Ovary (tissue), 3 donors: Measurements from ENCODE around the gene ADCY5.

ENCODE experiments used
- EP300 ChIP-seq: sonication (generic); formaldehyde crosslinking; IDR thresholded peaks from one replicate; pipeline ENCODE4 v1.6.1; 2017; ENCODE audit warnings: antibody characterized with exemption
- POLR2A ChIP-seq: fragments of 450-650 bp; IDR thresholded peaks from one replicate; pipeline ENCODE4 v1.6.1; 2017; ENCODE audit warnings: antibody characterized with exemption, mild to moderate bottlenecking, moderate library complexity
- TF ChIP-seq, protein P1 (sequence below), 3 donors: fragments of 450-650 bp in 2 of 3; fragments of 200-600 bp in 1 of 3; IDR thresholded peaks; one replicate each; pipeline versions ENCODE4 v1.5.1 to v1.8.0; 2016 to 2022; ENCODE audit warnings: antibody characterized with exemption in 3 of 3, mild to moderate bottlenecking in 1 of 3
- donor health status: DM: no; HTN: no; CAD: no.

DNA sequence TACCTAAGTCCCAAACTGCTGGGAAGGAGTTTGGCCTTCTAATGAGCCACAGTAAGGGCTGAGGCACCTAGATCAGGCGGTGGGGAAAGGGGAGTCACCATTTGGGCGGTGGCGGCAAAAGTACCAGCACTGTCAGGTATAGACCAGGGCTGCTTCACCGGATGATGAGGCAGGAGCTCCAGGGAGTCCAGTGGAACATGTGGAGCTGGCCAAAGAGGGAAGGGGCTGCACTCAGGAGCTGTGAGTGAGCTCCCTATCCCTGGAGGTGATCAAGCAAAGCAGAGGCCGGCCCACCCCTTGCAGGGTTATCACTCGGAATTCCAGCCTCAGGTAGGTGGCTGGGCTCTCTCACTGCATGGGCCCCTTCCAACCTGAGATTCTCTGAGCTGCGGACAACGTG lies 138.7 kb downstream of the ADCY5 start:
- TF ChIP-seq, protein P1, sequence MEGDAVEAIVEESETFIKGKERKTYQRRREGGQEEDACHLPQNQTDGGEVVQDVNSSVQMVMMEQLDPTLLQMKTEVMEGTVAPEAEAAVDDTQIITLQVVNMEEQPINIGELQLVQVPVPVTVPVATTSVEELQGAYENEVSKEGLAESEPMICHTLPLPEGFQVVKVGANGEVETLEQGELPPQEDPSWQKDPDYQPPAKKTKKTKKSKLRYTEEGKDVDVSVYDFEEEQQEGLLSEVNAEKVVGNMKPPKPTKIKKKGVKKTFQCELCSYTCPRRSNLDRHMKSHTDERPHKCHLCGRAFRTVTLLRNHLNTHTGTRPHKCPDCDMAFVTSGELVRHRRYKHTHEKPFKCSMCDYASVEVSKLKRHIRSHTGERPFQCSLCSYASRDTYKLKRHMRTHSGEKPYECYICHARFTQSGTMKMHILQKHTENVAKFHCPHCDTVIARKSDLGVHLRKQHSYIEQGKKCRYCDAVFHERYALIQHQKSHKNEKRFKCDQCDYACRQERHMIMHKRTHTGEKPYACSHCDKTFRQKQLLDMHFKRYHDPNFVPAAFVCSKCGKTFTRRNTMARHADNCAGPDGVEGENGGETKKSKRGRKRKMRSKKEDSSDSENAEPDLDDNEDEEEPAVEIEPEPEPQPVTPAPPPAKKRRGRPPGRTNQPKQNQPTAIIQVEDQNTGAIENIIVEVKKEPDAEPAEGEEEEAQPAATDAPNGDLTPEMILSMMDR (IDR thresholded peaks at IDR 0.05): no peak
- TF ChIP-seq POLR2A: no peak
- no peak for TF ChIP-seq EP300
